KBM-7 (cell line): ENCODE results near the gene C7orf25.

ENCODE experiments used
- DNase-seq: peaks from one replicate; pipeline ENCODE4 v3.0.0-alpha.2; 2015
- in situ Hi-C: fragments of 300-500 bp; cut with MboI; formaldehyde crosslinking; loops from 2 replicates; pipeline ENCODE4 v1.14.3; 2020; ENCODE audit warnings: low sequenced_read_pairs, low pct_unique_long_range_greater_than_20kb, mixed read lengths

The C7orf25 gene

GRCh38 chr7:42911454-42912447, at the start of gene C7orf25:
Gene C7orf25 (minus strand): TSS chr7:42912070. CDS start chr7:42910900, 1,170 bp downstream.
- in situ Hi-C loops: no loop called here
- DNase-seq: peak; percentile 96

GRCh38 chr7:42961170-42961569, 49.3 kb upstream of the C7orf25 start:
- DNase-seq: peak; percentile 13
- in situ Hi-C loops: no loop called here

- no peak for DNase-seq
- in situ Hi-C loops: no loop called here
Observed at GRCh38 chr7:42960762-42961161, 48.9 kb upstream of the C7orf25 start.

GRCh38 chr7:42959549-42959948, 47.7 kb upstream of the C7orf25 start:
- no peak for DNase-seq
- in situ Hi-C loops: no loop called here

- no peak for DNase-seq
- in situ Hi-C loops: no loop called here
Observed at GRCh38 chr7:42956062-42956461, 44.2 kb upstream of the C7orf25 start.

GRCh38 chr7:42953994-42954393, 42.1 kb upstream of the C7orf25 start:
- in situ Hi-C loops: no loop called here
- no peak for DNase-seq

- DNase-seq: no peak
- in situ Hi-C loops: no loop called here
Observed at GRCh38 chr7:42952328-42952727, 40.5 kb upstream of the C7orf25 start.

GRCh38 chr7:42950417-42950816, 38.5 kb upstream of the C7orf25 start:
- in situ Hi-C loops: no loop called here
- DNase-seq: no peak

- DNase-seq: no peak
- in situ Hi-C loops: no loop called here
Observed at GRCh38 chr7:42947521-42947920, 35.7 kb upstream of the C7orf25 start.

- in situ Hi-C loops: no loop called here
- DNase-seq: no peak
Observed at GRCh38 chr7:42946627-42946950, 34.7 kb upstream of the C7orf25 start.

- in situ Hi-C loops: no loop called here
- no peak for DNase-seq
Observed at GRCh38 chr7:42945821-42946626, 34.2 kb upstream of the C7orf25 start.

GRCh38 chr7:42940985-42941847, 29.3 kb upstream of the C7orf25 start:
- in situ Hi-C loops: no loop called here
- DNase-seq: peak; percentile 75

GRCh38 chr7:42939457-42940240, 27.8 kb upstream of the C7orf25 start:
- in situ Hi-C loops: no loop called here
- no peak for DNase-seq

- in situ Hi-C loops: no loop called here
- no peak for DNase-seq
Observed at GRCh38 chr7:42935861-42936260, 24.0 kb upstream of the C7orf25 start.

GRCh38 chr7:42934291-42934690, 22.4 kb upstream of the C7orf25 start:
- in situ Hi-C loops: no loop called here
- DNase-seq: no peak

- in situ Hi-C loops: no loop called here
- peak; percentile 42 for DNase-seq
Observed at GRCh38 chr7:42932811-42933591, 21.1 kb upstream of the C7orf25 start.

- DNase-seq: peak; percentile 98
- in situ Hi-C loops: no loop called here
Observed at GRCh38 chr7:42931834-42932651, 20.2 kb upstream of the C7orf25 start, which contains the start of the genes MRPL32 and PSMA2. Gene MRPL32 (plus strand): TSS chr7:42932376. CDS start chr7:42932387, 11 bp downstream. Gene PSMA2 (minus strand): TSS chr7:42932174. CDS start chr7:42932158, 16 bp downstream.
